NB4 (cell line): ENCODE measurements around the gene RGL1.

Experiments
- CTCF ChIP-seq: IDR thresholded peaks from one replicate; pipeline ENCODE4 v1.5.1; 2012; ENCODE audit warnings: low read depth, low read length
- MAX ChIP-seq: IDR thresholded peaks from 2 replicates; pipeline ENCODE4 v1.6.1; 2011; ENCODE audit warnings: low read depth, low read length
- MYC ChIP-seq: IDR thresholded peaks from 2 replicates; pipeline ENCODE4 v1.6.1; 2011; ENCODE audit warnings: low read depth, low read length
- POLR2A ChIP-seq: IDR thresholded peaks from 2 replicates; pipeline ENCODE4 v1.6.1; 2011; ENCODE audit warnings: mild to moderate bottlenecking; ENCODE audit not compliant: insufficient read length; ENCODE audit errors: extremely low read depth

- no peak for TF ChIP-seq CTCF
- TF ChIP-seq POLR2A: no peak
- no peak for TF ChIP-seq MYC
- TF ChIP-seq MAX: no peak
Measured at GRCh38 chr1:183910845-183911244, 105.9 kb downstream of the RGL1 start.
